ENCODE data around the gene SBNO2. TPM values are rescaled to one million over a fixed set of nuclear protein-coding genes. Genes with fewer than 3 reads are reported as not detected.

The SBNO2 gene
- total RNA-seq, 1 donor from 2014 or later = 37.1 TPM

DNA sequence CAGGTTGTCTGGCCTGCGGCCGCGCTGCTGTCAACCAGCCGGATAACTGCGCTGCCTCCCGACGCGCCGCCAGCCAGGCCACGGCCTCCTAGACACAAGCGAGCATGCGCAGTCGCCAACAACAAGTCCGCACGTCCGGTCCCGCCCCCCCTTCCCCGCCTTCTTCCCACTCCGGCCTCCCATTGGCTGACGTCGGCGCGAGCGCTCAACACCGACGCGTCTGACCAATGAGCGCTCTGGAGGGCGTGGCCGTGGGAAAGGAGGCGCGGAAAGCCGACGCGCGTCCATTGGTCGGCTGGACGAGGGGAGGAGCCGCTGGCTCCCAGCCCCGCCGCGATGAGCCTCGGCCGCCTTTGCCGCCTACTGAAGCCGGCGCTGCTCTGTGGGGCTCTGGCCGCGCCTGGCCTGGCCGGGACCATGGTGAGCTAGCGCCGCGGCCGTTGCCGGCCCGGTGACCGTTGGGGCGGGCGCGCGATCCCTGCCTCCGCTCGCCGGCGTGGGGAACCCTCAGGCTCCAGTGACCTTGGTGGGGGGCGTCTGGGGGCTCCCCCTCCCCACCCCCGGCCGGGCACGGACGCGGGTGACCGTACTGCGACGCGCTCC, 70.3 kb downstream of the SBNO2 start, which contains the start of gene GPX4:
Gene GPX4, plus strand, starts transcription at position 287 of the 603 bp plus-strand sequence. Its CDS starts 50 bp downstream, at position 337.
- peak; percentile 100 for DNase-seq

GRCh38 chr19:1103132-1103707, 70.8 kb downstream of the SBNO2 start:
- DNase-seq = no peak

DNA sequence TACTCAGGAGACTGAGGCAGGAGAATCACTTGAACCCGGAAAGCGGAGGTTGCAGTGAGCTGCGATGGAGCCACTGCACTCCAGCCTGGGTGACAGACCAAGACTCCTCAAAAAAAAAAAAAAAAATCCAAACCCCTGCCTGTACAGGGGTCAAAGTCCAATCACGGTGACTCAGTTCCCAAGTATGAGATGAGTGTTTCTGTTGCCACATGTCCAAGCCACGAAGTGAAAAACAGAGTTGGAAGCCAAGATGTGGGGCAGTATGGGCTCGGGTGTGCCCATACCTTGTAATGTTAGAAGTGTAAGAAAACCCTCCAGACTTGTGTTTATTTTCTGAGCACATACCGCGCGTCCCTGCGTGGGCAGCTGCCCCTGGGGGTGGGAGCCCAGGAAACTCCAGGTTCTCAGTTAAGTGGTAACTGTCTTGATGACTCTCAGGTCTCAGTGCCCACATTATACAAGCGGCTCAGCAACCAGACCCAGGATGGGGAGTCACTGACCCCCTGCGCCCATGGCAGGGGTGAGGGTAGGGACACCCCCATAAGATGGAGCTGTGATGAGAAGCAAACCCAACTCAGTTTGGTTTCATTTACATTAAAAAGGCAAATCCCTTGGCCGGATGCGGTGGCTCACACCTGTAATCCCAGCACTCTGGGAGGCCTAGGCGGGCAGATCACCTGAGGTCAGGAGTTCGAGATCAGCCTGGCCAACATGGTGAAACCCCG, 71.5 kb downstream of the SBNO2 start:
- DNase-seq = peak; percentile 95

GRCh38 chr19:1101337-1101698, 72.8 kb downstream of the SBNO2 start:
- DNase-seq = no peak

DNA sequence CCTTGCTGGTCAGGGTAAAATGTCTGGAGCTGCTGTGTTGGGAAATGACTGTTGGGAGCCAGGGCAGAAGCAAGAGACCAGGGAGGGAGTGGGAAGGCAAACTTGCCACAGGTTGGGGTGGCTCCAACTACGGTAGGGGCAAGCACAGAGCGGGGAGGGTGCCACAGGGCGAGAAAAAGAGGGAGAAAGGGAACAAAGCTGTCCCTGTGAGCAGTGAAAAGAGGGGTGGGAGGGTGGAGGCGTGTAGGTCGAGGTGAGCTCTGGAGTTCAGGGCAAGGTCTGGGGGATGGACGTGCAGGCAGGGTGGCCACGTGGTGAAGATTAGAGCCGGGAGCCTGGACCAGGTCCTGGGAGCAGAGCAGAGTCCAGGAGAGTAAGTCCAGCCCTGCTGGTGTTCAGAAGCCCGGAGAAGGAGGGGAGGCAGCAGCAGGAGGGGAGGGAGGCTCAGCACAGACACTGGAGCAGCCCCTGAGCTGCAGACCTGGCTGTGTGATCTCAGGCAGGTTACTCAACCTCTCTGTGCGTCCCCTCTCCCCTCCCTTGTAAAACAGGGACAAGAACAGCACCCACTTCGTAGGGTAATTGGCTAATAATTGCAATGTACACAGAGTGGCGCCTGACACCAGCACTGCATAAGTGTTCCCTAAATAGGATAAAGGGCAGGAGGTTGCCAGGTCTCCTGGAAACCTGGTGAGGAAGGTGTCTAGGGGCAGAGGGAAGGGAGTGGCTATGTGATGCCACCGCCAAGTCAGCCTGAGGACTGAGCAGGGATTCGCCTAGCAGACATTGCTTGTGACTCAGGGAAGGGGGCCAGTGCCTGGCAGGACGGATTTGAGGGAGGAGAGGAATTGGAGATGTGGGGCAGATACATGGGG, 75.7 kb downstream of the SBNO2 start:
- DNase-seq = no peak

DNA sequence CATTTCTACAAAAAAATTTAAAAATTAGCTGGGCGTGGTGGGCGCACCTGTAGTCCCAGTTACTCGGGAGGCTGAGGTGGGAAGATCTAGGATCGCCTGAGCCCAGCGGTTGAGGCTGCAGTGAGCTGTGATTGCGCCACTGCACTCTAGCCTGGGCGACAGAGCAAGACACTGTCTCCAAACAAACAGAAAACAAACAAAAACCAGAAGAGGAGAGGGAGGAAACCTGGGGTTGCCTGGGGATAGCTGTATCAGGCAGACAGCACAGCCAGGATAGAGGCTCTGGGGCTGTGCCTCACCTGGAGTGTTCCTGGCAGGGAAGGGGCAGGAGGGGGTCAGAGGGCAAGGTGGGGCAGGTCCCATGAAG, 76.3 kb downstream of the SBNO2 start:
- no peak for DNase-seq

GRCh38 chr19:1094978-1095701, 78.9 kb downstream of the SBNO2 start, which contains the start of gene POLR2E:
Gene POLR2E, minus strand, starts transcription at chr19:1095375. Its CDS starts 60 bp downstream, at chr19:1095315.
- peak; percentile 99 for DNase-seq

DNA sequence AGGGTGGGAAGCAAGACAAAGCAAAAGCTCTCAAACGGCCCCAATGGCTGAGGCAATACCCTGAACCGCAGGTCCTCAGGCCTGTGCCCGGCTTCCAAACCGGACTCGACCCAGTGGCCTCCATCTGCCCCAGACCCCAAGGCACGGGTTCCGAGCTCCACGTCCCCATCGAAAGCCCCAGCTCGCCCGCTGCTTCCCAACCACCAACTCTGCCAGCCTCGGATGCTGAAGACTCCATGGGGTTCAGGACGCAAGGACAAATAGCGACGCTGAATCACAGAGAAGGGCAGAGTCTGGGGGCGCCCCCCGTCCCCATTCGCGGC, 79.5 kb downstream of the SBNO2 start:
- DNase-seq = no peak

DNA sequence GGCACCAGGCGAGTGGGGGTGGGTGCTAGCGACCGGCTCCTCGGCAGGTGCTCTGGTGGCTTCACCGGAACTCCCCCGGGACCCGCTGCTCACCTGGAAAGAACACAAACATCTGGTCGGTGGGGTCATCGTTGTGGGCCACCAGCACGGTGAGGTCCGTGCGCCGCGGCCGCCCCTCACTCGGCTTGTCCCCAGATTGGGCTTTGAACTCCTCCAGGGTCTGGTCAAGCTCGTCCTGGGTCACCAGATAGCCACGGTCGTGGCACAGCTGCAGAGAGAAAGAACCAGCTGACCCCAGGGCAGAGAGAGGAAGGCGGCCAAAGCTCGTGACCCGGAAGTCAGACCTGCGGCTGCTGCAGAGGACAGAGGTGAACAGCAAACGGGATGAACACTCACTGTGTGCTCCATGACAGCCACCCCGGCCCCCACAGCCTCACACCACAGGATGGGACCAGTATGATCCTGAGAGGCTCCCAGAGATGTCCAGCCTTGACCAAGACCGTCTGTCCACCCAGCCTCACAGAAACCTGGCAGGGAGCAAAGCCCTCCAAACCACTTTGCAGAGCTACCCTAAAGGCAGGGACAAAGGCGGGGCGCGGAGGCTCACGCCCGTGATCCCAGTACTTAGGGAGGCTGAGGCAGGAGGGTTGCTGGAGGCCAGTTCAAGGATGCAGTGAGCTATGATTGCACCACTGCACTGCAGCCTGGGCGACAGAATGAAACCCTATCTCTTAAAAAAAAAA, 80.1 kb downstream of the SBNO2 start:
- DNase-seq = no peak

DNA sequence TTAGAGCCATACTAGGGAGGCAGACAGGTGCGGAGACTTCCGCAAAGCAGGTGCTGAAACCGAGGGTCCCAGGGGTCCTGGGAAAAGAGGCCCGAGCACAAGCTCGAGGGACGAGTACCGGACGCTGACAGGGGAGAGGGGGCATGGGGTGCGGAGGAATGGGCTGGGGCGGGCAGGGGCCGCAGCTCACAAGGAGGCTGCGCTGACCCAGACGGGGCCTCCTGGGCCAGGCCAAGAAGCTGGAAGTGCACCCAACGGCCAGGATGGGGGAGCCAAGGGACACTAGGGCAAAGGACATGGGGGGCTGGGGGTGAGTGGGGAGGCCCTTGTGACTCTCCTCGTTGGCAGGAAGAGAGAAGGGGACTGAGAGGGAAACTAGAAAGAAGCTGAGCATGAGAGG, 80.7 kb downstream of the SBNO2 start:
- no peak for DNase-seq

DNA sequence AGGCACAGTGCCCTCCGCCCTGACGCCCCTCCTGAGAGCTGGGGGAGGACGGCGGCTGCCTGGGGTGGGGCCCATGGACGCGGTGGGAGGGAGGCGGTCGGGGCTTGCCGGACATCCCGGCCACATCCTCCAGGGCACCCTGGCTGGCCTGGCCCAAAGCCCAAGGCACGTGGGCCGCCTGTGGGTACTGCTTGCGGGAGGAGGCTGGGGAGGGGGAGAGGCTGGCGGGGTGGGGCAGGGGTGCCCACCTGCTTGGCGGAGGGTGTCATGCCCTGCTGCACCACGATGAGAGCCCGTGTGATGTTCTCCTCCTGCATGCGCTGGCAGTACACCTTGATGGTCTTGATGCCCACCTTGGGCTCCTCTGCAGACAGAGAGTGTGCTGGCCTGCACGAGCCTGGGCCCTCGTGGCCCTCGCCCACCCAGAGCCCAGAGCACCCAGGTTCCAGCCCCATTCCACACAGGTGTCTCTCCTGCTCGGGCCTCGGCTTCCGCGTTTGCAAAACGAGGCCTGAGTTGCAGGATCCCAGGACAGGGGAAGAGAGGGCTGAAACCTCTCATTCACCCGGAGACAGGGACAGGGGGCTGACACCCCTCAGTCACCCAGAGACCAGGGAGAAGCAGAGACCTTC, 82.4 kb downstream of the SBNO2 start:
- no peak for DNase-seq

DNA sequence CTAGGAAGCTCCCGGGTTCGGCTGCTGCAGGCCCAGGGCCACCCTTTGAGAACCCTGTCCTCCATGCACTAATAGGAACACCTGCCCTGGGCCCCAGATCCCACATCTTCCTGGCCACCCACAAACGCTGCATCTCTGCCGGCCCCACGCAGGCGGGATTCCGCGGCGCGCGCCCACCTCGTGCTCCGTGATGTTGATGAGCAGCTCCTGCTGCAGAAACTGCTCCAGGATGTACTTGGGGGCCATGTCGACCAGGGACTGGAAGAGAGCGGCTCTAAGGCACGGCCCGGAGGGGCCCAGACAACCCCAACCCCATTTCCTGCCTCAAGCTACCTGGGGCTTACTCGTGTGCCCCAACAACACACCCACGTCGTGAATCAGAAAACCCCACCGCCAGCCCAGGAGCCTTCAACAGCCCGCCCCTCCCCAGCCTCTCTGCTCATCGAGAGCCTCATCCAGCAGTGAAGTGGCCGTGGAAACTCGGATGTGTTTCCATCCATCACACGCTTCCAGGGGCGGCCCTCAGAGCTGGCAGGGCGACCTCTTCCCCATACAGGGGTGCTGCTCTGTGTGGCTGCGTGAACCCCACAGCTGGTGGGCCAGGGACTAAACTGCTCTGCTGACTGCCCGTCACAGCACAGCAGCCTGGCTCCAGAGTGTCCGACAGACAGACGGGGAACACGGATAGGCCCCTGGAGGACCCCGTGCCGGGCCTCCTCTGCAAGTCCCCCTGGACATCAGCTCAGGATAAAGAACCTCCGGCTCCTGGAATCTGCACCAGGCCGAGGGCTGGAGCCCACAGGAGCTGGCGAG, 83.1 kb downstream of the SBNO2 start:
- no peak for DNase-seq

GRCh38 chr19:1089891-1090290, 84.2 kb downstream of the SBNO2 start:
- DNase-seq = no peak

- no peak for DNase-seq
Measured at GRCh38 chr19:1089126-1089771, 84.8 kb downstream of the SBNO2 start.

GRCh38 chr19:1088416-1089010, 85.6 kb downstream of the SBNO2 start:
- DNase-seq = no peak

GRCh38 chr19:1087813-1088415, 86.2 kb downstream of the SBNO2 start:
- DNase-seq = no peak

GRCh38 chr19:1086613-1087012, 87.5 kb downstream of the SBNO2 start:
- DNase-seq = no peak

DNA sequence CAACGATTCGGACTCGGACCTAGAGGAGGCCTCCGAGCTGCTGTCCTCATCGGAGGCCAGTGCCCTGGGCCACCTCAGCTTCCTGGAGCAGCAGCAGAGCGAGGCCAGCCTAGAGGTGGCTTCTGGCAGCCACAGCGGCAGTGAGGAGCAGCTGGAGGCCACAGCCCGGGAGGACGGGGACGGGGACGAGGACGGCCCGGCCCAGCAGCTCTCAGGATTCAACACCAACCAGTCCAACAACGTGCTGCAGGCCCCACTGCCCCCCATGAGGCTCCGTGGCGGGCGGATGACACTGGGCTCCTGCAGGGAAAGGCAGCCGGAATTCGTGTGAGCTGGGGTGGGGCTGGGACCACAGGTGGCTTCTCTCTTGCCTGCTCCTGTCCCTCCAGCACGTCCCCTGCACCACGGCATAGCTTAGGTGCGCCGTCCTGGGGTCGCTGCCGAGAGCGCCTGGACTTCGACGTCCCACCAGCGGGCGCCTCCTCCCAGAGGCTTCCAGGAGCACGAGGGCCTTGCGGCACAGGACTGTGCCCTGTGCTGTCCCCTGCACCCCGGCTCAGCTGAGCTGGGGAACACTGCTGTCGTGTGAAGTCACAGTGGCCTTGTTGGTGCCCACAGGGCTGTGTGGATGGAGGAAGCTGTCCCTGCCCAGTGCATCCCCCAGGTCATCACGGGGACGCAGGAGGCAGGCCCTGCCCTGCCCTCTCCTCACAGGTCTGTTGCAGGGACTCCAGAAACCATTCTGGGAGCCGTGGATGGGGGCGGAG, 88.2 kb downstream of the SBNO2 start:
- no peak for DNase-seq

All from dermis blood vessel endothelial cell (primary cell).